ENCODE measurements around the gene ITPR2. TPM values are rescaled to one million over a fixed set of nuclear protein-coding genes. Genes with fewer than 3 reads are reported as not detected.

The ITPR2 gene
- total and polyA plus RNA-seq, 4 donors: 4.1 to 47.0 (median 26.5) TPM

- Histone ChIP-seq H3K27me3 (ENCODE audit: control insufficient read depth in 3 of 3, insufficient read depth in 3 of 3, low read length in 2 of 3) (no peaks in the 10 kb centered on the region), H3K27ac (ENCODE audit: low read depth in 1 of 2, low read length in 1 of 2) (no peak overlapping the region), H3K36me3 (ENCODE audit: control insufficient read depth in 4 of 4, insufficient read depth in 4 of 4, low read length in 4 of 4) (no peaks in the 10 kb centered on the region), H3K9me3 (ENCODE audit: control insufficient read depth in 4 of 4, insufficient read depth in 3 of 4, low read length in 3 of 4) (no peaks in the 10 kb centered on the region), H3K4me3 (no peak overlapping the region), H3K4me1 (ENCODE audit: control insufficient read depth in 5 of 5, insufficient read depth in 5 of 5, low read length in 5 of 5) (peaks cover 0 to 2% (median 0%) of the 10 kb centered on the region in 5 donors), H3K9ac (ENCODE audit: insufficient read depth in 1 of 2, low read length in 2 of 2) (no peak overlapping the region)
- ATAC-seq (ENCODE audit: insufficient read depth, low FRiP score): no peak
- peak in 2 of 3 donors; percentile 32 to 58 for DNase-seq
- WGBS, 2 donors: 84 to 86% methylated on average over 2 of the region's 2 CpGs
- no peak for TF ChIP-seq CTCF (IDR thresholded peaks at IDR 0.05; ENCODE audit: control extremely low read depth, extremely low read depth)
These were observed 366.3 kb downstream of the ITPR2 start for GRCh38 chr12:26466726-26467125.

GRCh38 chr12:26465419-26466097, 367.4 kb downstream of the ITPR2 start:
- no peak for TF ChIP-seq CTCF (IDR thresholded peaks at IDR 0.05; ENCODE audit: control extremely low read depth, extremely low read depth)
- Histone ChIP-seq H3K9ac (ENCODE audit: insufficient read depth in 1 of 2, low read length in 2 of 2) (no peak overlapping the region), H3K27me3 (ENCODE audit: control insufficient read depth in 3 of 3, insufficient read depth in 3 of 3, low read length in 2 of 3) (no peaks in the 10 kb centered on the region), H3K27ac (ENCODE audit: low read depth in 1 of 2, low read length in 1 of 2) (no peak overlapping the region), H3K4me3 (no peak overlapping the region), H3K9me3 (ENCODE audit: control insufficient read depth in 4 of 4, insufficient read depth in 3 of 4, low read length in 3 of 4) (no peaks in the 10 kb centered on the region), H3K36me3 (ENCODE audit: control insufficient read depth in 4 of 4, insufficient read depth in 4 of 4, low read length in 4 of 4) (no peaks in the 10 kb centered on the region), H3K4me1 (ENCODE audit: control insufficient read depth in 5 of 5, insufficient read depth in 5 of 5, low read length in 5 of 5) (peaks cover 0 to 2% (median 0%) of the 10 kb centered on the region in 5 donors)
- DNase-seq: no peak
- WGBS, 2 donors: 95 to 96% methylated on average over 6 of the region's 6 CpGs
- ATAC-seq (ENCODE audit: insufficient read depth, low FRiP score): no peak

- H3K9me3 ChIP-seq (ENCODE audit: control insufficient read depth in 4 of 4, insufficient read depth in 3 of 4, low read length in 3 of 4): no peaks in the 10 kb centered on the region
- H3K4me3 ChIP-seq: no peak overlapping the region
- no peak overlapping the region for H3K9ac ChIP-seq (ENCODE audit: insufficient read depth in 1 of 2, low read length in 2 of 2)
- H3K27ac ChIP-seq (ENCODE audit: low read depth in 1 of 2, low read length in 1 of 2): no peak overlapping the region
- WGBS, 2 donors: 77 to 79% methylated on average over 1 of the region's 1 CpG
- ATAC-seq (ENCODE audit: insufficient read depth, low FRiP score): no peak
- H3K36me3 ChIP-seq (ENCODE audit: control insufficient read depth in 4 of 4, insufficient read depth in 4 of 4, low read length in 4 of 4): peaks cover 0 to 3% (median 0%) of the 10 kb centered on the region in 4 donors
- no peak for DNase-seq
- no peaks in the 10 kb centered on the region for H3K4me1 ChIP-seq (ENCODE audit: control insufficient read depth in 5 of 5, insufficient read depth in 5 of 5, low read length in 5 of 5)
- no peak for TF ChIP-seq CTCF (IDR thresholded peaks at IDR 0.05; ENCODE audit: control extremely low read depth, extremely low read depth)
- no peaks in the 10 kb centered on the region for H3K27me3 ChIP-seq (ENCODE audit: control insufficient read depth in 3 of 3, insufficient read depth in 3 of 3, low read length in 2 of 3)
These were observed 371.2 kb downstream of the ITPR2 start for GRCh38 chr12:26461776-26462175.

- Histone ChIP-seq H3K4me1 (ENCODE audit: control insufficient read depth in 5 of 5, insufficient read depth in 5 of 5, low read length in 5 of 5) (no peaks in the 10 kb centered on the region), H3K4me3 (no peak overlapping the region), H3K9me3 (ENCODE audit: control insufficient read depth in 4 of 4, insufficient read depth in 3 of 4, low read length in 3 of 4) (no peaks in the 10 kb centered on the region), H3K27ac (ENCODE audit: low read depth in 1 of 2, low read length in 1 of 2) (no peak overlapping the region), H3K36me3 (ENCODE audit: control insufficient read depth in 4 of 4, insufficient read depth in 4 of 4, low read length in 4 of 4) (peaks cover 0 to 3% (median 0%) of the 10 kb centered on the region in 4 donors), H3K9ac (ENCODE audit: insufficient read depth in 1 of 2, low read length in 2 of 2) (no peak overlapping the region), H3K27me3 (ENCODE audit: control insufficient read depth in 3 of 3, insufficient read depth in 3 of 3, low read length in 2 of 3) (no peaks in the 10 kb centered on the region)
- ATAC-seq (ENCODE audit: insufficient read depth, low FRiP score): no peak
- TF ChIP-seq CTCF (IDR thresholded peaks at IDR 0.05; ENCODE audit: control extremely low read depth, extremely low read depth): no peak
- WGBS, 2 donors: 60 to 78% methylated on average over 6 of the region's 6 CpGs
- no peak for DNase-seq
These were observed 372.6 kb downstream of the ITPR2 start for GRCh38 chr12:26460361-26460760.
